ENCODE results near the gene PCYT2.
A peak's percentile ranks its signal among the peaks of the same experiment; 100 is the strongest.
"Not testable (repeated sequence)": the region's sequence is repeated elsewhere in the genome, so short reads cannot be mapped to it uniquely, and the experiment has no call there.

The PCYT2 gene

DNA sequence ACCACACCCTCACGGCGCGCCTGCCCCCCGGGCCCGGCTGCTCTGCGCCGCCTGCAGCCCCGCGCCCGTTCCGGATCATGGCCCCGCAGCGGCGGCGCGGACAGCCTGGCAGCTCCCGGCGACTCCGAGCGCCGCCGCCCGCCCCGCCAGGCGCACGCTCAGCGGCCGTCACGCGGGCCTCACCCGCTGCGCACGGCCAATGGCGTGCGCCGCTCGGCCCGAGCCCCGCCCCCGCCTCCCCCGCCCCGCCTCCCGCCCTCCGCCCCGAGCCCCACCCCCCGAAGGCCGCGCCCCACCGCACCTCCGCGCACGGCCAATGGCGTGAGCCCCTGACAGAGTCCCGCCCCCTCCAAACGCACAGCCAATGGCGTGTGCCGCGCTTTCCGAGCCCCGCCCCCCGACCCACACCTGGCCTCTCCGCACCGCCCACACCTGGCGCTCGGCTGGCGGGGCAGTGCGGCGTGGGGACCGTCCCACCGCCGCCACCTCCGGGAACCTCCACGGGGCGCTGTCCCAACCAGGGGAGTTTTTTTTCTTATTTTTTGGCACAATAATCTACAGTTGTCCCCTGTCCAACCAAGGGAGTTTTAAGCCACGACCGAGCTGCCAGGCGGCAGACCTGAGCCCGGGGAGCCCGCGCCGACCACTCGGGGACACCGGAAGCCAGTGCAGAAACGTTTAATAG lies at the start of gene PCYT2:
PCYT2 (minus strand) TSS at position 123 of the 685 bp plus-strand sequence; CDS start at position 79, 44 bp downstream.
- peak; percentile 98 to 100 for DNase-seq (ENCODE audit: low read depth in 1 of 2, low spot score in 1 of 2)
- in situ Hi-C loops (cut with HindIII; ENCODE audit: low pct_unique_long_range_greater_than_20kb, low sequenced_read_pairs): no loop called here
- TF ChIP-seq JUND (IDR thresholded peaks at IDR 0.05; ENCODE audit: low read depth): no peak

DNA sequence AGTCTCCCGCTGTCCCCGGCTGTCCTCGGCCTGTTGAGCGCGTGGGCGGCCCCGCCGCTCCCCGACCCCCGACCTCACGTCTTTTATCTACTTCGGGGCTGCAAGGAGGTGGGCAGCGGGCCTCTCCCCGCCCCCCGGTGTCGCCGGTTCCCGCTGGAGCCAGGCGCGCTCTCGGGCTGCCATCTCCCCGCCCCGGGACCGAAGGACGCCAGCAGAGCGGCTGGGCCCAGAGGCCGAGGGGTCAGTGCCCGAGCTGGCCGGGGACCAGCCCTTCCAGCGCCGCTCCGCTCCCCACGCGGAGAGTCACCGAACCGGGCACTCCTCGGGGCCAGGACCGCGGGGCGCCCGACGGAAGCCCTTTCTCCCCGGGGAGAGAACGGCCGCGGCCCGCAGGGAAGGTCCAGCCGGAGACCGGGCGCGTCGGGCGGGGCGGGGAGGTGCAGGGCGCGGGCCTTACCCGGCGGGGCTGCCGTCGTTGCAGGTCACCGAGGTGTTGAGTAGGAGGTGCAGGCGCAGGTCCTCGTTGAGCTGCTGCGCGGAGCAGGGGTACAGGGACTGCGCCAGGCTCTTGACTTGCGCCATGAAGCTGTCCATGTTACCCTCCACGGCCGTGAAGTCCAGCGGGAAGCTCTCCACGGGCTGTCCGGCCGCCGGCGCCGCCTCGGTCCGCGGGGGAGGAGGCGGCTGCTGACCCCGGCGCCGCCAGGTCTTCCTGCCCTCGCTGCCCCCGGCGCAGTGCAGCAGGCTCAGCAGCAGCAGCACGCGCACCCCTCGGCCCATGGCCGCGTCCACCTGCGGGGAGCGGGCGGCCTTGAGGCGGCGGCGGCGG lies 49.1 kb upstream of the PCYT2 start:
- TF ChIP-seq JUND (IDR thresholded peaks at IDR 0.05; ENCODE audit: low read depth): no peak
- peak in 1 of 2 experiments; percentile 41 for DNase-seq (ENCODE audit: low read depth in 1 of 2, low spot score in 1 of 2)
- in situ Hi-C loops (cut with HindIII; ENCODE audit: low pct_unique_long_range_greater_than_20kb, low sequenced_read_pairs): no loop called here

DNA sequence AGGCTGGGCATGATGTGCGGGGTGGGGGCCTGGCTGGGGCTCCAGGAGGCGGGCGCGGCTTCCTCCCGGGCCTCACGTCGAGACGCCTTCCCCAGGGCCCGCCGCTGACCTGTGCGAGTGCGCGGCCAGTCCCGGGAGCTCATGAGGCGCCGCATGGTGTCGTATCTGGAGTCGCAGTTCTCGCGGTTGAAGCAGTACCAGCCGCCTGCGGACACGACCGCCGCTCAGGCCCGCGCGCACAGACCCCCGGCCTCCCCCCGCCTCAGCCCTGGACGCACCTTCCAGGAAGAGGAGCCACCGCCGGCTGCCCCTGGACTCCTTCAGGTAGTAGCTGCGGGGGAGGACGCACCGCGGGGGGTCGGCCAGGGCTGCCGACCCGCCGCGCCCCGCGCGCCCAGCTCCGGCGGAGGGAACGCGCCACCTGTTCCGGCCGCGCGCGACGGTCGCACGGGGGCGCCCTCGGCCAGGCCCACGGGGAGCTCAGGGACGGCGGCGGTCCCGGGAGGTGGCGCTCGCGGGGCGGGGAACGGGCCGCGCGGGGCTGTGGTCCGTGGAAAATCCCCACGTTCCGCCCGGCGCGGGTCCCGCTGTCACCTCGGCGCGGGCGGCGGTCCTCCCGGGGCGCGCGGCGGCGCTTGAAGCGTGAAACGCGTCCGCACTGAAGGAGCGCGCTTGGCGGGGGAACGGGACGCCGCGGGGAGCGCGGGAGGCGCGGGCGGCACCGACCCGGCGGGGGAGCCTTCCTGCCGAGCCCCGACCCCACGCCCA lies 48.3 kb upstream of the PCYT2 start:
- no peak for TF ChIP-seq JUND (IDR thresholded peaks at IDR 0.05; ENCODE audit: low read depth)
- in situ Hi-C loops (cut with HindIII; ENCODE audit: low pct_unique_long_range_greater_than_20kb, low sequenced_read_pairs): no loop called here
- peak; percentile 77 to 90 for DNase-seq (ENCODE audit: low read depth in 1 of 2, low spot score in 1 of 2)

DNA sequence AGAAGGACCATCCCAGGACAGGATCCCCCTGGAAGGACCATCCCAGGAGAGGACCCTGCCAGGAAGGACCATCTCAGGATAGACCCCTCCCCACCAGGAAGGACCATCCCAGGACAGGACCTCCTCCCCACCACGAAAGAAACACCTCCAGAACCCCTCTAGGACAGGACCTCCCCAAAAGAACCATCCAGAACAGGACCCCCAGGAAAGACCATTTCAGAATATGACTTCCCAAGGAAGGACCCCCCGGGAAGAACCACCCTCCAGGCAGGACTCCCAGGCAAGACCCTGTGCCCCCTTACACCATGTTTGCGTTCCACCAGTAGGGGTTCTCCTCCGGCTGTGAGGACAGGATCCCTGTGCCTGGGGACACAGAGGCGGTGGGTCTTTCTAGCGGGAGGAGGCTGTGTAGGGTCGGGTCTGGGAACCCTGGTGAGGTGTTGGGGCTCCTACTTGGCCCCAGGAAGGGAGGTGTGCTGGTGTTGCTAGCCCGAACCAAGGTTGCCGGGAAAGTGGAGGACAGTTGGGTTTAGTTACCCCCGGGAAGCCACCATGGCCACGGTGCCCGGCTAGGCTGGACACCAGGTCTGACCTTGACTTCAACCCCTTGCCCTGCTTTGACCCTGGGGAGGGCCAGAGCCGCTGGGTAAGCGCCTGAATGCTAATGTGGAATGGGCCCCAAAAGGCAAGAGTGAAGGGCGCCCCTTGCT lies 47.6 kb upstream of the PCYT2 start:
- in situ Hi-C loops (cut with HindIII; ENCODE audit: low pct_unique_long_range_greater_than_20kb, low sequenced_read_pairs): no loop called here
- TF ChIP-seq JUND (IDR thresholded peaks at IDR 0.05; ENCODE audit: low read depth): no peak
- no peak for DNase-seq (ENCODE audit: low read depth in 1 of 2, low spot score in 1 of 2)

DNA sequence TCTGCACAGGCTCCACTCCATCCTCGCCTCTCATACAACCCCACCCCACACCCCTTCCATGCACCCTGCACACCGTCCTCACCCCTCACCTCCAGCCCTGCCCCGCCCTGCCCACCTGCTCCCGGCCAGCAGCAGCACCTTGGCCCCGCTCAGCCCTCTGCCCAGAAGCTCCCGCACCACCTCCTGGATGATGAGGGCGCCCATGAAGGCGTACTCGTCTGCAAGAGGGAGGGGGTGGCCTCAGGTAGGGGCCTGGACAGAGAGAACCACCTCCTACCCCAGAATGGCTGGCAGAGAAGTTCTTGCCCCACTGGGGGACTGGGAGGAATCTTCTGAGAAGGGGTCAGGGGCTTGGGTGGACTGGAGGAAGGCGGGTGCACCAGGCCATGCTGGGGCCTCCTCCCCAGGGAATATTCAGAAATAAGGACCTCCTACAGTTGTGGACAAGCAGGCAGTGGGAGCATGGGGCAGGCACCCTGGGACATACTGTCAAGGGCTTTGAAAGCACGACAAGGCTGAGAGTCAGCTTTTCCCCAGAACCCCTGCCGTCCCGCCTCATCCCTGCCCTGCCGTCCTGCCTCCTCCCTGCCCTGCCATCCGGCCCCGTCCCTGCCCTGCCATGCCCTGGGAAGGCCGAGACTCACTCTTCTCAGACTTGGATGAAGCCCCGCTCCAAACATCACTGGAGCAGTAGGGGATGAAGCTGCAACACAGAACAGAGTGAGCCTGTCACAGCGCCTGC lies 46.7 kb upstream of the PCYT2 start:
- TF ChIP-seq JUND (IDR thresholded peaks at IDR 0.05; ENCODE audit: low read depth): no peak
- in situ Hi-C loops (cut with HindIII; ENCODE audit: low pct_unique_long_range_greater_than_20kb, low sequenced_read_pairs): no loop called here
- DNase-seq (ENCODE audit: low read depth in 1 of 2, low spot score in 1 of 2): no peak

DNA sequence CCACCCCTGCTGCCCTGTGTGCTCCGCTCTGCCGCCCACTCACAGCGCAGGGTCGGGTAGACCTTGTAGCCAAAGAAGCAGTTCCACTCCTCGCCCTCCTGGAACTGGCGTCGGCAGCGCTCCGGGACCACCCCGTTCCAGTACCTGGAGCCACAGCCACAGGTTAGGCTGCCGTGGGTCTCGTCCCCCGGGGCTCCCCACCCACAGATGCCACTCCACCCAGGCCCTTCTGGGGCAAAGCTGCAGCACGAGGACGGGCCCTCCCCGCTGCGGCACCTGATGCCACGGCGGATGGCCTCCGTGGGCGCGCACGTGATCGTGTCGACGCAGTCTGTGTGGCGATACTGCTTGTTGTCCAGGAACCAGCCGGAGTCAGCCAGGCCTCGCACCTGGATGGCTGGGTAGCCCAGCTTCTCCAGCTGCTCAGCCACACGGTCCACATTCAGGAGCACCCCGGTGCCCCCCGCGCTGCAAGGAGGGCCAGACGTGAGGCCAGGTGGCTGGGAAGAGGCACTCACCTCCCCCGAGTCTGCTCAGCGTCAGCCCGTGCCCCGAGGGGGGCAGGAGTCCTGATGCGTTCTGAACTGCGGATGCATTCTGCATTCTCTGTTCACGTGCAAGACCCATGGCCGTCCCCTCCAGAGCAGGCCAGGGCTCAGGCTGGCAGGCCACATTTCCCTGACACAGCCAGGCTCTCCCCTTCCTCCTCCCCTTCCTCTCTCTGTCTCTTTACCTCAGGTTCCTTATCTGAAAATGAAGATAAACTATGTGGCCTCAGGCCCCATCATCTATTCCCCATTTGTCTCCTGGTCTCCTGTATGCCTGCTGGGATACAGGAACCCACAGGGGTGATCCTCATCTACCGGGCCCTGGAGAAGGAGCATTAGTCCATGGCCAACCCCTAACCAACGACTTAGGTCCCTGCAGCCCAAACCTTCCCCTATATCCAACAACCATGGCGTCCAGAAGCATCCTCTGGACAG lies 45.7 kb upstream of the PCYT2 start:
- in situ Hi-C loops (cut with HindIII; ENCODE audit: low pct_unique_long_range_greater_than_20kb, low sequenced_read_pairs): no loop called here
- no peak for TF ChIP-seq JUND (IDR thresholded peaks at IDR 0.05; ENCODE audit: low read depth)
- DNase-seq (ENCODE audit: low read depth in 1 of 2, low spot score in 1 of 2): no peak

DNA sequence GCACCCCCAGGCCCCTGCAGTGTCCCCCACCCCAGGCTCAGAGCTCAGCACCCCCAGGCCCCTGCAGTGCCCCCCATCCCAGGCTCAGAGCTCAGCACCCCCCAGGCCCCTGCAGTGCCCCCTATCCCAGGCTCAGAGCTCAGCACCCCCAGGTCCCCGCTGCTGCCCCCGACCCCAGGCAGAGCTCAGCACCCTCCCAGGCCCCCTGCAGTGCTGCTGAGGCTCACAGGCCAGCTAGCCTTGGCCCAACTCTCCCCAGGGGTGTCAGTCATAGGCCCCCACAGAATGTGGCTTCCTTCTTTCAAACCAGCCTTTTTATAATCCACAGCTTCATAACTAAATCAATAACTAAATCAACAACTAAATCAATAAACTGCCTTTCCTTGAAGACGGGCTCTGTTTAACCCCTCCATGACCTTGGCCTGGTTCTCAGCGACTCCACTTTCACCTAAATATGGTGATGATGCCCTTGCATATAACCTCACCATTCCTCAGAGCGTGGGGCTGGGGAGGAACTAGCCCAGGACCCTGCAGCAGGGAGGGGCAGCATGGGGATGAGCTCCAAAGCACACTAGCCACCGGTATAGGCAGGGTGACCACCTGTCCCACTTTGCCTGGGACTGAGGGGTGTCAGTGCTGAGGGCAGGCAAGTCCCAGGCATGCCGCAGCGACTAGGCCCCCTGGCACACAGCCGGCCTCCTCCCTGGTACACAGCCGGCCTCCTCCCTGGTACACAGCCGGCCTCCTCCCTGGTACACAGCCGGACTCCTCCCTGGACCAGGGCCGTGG lies 44.8 kb upstream of the PCYT2 start:
- TF ChIP-seq JUND (IDR thresholded peaks at IDR 0.05; ENCODE audit: low read depth): no peak
- in situ Hi-C loops (cut with HindIII; ENCODE audit: low pct_unique_long_range_greater_than_20kb, low sequenced_read_pairs): no loop called here
- no peak for DNase-seq (ENCODE audit: low read depth in 1 of 2, low spot score in 1 of 2)

DNA sequence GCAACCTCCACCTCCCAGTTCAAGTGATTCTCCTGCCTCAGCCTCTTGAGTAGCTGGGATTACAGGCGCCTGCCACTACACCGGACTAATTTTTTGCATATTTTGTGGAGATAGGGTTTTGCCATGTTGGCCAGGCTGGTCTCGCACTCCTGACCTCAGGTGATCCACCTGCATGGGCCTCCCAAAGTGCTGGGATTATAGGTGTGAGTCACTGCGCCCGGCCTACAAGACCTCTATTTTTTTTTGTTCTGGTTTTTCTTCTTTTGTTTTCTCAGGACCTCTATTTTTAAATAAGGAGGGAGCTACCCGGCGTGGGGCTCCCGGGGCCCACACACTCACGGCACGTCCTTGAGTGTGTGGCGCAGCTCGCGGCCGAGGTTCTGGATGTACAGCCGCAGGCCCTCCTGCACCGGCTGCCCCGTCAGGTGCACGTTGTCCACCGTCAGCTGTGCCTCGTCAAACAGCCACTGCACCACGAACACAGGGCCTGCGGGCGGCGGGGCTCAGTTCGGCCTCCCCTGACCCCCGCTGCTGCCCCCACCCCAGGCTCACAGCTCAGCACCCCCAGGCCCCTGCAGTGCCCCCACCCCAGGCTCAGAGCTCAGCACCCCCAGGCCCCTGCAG lies 44.0 kb upstream of the PCYT2 start:
- no peak for TF ChIP-seq JUND (IDR thresholded peaks at IDR 0.05; ENCODE audit: low read depth)
- in situ Hi-C loops (cut with HindIII; ENCODE audit: low pct_unique_long_range_greater_than_20kb, low sequenced_read_pairs): no loop called here
- DNase-seq (ENCODE audit: low read depth in 1 of 2, low spot score in 1 of 2): no peak

DNA sequence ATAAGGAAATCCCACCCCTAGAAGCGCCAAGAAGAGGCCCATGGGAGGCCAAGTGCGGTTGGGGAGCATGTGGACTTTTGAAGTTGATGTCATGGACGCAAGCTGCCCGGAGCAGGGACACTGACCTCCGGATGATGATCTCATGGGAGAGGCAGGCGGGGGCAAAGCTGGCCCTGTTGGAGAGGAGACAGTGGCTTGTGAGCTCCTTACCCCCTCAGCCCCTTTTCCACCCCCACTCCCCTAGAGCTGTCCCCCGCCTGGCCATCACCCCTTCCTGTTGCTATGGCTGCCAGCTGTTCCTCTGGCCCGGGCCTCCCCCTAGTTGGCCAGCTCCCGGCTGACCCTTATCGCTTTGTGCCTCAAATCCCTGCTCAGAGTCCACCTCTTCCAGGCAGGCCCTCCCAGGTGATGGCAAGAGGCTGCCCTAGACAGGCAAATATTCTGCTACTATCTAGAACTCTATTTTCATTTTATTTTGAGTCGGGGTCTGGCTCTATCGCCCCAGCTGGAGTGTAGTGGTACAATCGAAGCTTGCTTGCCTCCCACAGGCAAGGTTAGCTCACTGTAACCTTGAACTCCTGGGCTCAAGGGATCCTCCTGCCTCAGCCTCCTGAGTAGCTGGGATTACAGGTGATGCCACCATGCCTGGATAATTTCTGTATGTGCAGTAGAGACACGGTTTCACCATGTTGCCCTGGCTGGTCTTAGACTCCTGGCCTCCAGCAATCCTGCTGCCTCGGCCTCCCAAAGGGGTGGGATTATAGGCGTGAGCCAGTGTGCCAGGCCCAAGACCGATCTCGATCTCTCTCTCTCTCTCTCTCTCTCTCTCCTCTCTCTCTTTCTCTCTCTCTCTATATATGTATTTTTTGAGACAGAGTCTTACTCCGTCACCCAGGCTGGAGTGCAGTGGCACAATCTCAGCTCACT lies 43.2 kb upstream of the PCYT2 start:
- in situ Hi-C loops (cut with HindIII; ENCODE audit: low pct_unique_long_range_greater_than_20kb, low sequenced_read_pairs): no loop called here
- no peak for TF ChIP-seq JUND (IDR thresholded peaks at IDR 0.05; ENCODE audit: low read depth)
- no peak for DNase-seq (ENCODE audit: low read depth in 1 of 2, low spot score in 1 of 2)

DNA sequence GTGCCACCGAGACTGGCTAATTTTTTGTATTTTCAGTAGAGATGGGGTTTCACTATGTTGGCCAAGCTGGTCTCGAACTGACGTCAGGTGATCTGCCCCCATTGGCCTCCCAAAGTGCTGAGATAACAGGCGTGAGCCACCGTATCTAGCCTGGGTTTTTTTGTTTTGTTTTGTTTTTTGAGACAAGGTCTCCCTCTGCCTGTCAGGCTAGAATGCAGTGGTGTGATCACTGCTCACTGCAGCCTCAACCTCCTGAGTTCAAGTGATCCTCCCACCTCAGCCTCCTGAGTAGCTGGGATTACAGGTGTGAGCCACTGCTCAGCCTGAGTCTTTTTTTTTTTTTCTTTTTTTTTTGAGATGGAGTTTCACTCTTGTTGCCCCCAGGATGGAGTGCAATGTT lies 42.2 kb upstream of the PCYT2 start:
- in situ Hi-C loops (cut with HindIII; ENCODE audit: low pct_unique_long_range_greater_than_20kb, low sequenced_read_pairs); DNase-seq (ENCODE audit: low read depth in 1 of 2, low spot score in 1 of 2): not testable (repeated sequence)
